ENCODE measurements around the gene CPB1.

Gene CPB1

DNA sequence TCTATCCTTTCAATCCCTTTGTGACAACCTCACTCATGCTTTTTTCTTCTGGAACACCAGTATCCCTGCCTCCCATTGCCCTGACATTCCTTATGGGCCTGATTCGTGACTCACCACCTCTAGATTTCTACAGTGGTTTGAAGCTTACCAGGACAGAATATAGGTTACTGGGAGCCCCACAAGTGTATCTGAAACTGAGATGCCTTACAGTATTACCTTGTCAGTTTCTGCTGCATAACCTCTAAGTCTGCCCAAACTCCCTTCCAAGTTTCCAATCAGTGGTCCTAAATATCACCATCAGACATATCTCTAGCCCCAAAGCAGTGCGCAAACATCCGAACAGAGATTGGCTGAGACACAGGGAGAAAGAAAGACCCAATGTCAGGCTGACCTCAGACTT lies 5.6 kb downstream of the CPB1 start:
- no peak for DNase-seq (ENCODE audit: low read depth in 2 of 2)

DNA sequence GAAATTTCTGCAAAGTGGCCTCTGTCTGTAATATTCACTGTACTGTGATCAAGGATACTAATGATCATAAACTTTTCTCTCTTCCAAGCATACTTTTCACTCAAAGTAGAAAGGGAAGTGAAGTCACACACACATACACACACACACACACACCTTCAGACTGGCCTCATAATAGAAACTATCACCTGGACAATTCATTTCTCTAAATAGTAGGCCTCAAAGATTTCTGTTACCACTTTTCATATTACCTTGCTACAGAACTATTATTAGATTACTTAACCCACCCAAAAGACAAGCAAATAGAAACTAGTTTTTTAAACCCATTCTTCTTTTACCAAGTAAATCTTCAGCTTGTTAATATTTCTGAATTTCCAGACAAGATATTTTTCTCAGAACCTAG lies 12.2 kb downstream of the CPB1 start:
- DNase-seq (ENCODE audit: low read depth in 2 of 2) = no peak

DNA sequence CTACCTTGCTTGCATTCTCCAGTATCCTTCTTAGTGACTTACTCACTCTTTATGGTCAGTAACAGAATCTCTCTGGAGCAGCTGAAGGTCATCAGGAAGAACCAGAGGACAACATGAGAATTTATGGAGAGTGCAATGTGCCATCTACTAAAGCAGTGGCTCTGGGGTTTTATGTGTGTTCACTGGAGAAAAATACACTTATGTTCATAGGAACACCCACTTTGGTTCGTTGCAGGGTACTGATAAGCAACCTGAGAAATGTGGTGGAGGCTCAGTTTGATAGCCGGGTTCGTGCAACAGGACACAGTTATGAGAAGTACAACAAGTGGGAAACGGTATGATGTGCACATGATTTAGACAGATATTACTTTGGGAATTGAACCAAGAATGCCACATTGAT lies 12.8 kb downstream of the CPB1 start:
- DNase-seq (ENCODE audit: low read depth in 2 of 2) = no peak

DNA sequence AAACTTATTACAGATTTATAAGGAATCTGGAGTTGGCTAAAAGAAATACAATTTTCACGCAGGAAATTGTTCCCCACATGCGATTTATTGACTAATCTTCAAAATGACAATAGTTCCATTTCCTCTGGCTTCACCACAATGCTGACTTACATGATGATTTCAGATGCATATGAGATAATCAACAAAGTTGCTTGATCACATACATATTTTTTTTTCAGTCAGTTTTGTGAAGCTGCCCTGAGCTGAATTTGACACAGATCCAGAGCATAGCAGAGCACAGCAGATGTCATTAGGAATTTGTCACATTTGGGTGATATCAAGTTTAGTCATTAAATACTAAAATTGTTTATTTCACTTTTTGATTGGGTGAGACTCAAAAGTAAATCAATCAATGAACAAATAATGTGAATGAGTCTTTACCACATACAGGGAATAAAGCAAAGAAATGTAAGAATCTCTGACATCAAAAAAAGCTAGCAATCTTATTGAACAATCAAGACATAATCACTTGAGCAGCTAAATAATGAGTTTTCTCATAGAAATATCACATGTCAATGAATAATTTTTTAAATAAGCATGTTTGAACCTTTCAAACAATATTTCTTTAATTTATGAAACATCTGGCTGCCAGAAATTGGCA lies 18.3 kb downstream of the CPB1 start:
- no peak for DNase-seq (ENCODE audit: low read depth in 2 of 2)

DNA sequence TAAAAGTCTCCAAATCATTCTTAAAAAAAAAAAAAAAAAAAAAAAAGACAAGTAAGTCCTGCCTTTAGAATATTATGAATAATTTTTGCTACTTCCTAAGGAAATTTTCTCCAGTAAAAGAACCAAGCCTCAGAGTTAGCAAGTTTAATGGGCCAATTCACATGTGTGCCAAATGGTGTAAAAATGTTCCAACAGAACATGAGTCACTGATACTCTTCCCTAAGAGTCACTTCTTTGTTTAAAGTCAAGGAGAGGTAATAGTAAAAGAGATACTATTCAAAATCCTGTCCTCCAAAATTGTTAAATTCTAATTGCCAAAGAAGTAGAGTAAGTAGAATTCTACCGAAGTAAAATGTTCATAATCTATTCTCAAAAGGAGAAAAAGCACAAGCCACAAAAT lies 19.7 kb downstream of the CPB1 start:
- DNase-seq (ENCODE audit: low read depth in 2 of 2) = no peak

DNA sequence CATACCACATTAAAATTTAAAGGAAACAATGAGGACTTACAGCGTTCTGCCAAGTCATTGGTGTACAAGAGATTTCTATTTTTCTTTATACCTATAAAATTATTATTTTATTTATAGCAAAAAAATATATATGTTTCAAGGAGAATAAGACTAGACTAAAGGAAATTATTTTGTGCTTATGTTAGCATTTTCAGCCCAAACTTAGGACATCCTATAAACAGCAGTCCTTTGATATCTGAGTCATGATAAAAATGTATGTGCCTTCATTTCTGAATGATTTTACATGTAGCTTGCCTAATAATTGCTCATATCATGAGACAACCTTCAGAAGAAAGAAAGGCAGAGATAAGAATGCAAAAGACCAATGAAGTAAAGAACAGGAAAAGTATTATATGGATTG lies 20.8 kb downstream of the CPB1 start:
- DNase-seq (ENCODE audit: low read depth in 2 of 2) = no peak

DNA sequence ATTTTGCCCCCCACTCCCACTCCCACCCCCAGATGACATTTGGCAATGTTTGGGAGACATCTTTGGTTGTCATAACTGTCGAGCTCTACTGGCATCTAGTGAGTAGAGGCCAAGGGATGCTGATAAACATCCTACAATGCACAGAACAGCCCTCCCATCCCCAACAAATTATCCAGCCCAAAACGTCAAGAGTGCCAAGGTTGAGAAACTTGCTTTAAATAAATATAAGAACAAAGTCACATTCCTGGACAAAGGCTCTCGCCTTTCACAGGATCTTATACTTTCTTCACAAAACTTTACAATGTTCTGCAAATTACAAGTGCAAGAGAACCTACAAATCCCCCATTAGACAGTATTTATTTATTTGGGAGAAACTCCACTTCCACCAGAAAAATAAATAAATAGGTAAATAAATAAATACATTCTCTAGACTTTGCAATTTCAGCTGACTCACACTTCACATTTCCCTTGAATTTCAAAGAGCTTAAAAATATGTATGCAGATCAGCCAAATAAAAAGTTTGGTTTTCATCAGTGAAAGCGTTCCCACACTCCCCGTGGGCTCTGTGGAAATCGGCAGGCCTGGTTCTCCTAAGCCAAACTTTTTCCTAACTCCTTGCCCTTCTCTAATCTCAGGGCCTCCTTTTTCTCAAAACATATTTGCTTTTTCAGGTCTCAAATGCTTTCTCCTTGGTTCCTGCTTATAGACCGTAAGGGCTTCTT lies 24.8 kb downstream of the CPB1 start:
- DNase-seq (ENCODE audit: low read depth in 2 of 2) = no peak

DNA sequence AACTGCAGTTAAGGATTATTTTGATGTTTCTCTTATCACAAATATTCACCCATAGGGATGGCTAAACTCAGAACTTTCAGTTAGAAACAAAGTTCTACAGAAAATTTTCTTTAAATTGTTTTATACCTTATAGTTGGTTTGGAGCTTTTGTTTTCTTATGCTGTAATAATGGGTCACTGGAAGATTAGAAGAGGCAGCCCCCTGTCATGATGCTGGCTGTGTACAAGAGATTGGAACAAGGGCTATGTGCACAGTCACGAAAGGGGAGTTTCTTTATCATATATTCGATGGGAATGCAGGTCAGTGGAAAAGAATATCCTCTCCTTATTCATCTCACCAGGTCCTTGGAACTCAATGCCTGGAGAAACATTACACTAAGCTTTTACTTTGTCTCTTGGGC lies 25.5 kb downstream of the CPB1 start:
- DNase-seq (ENCODE audit: low read depth in 2 of 2) = no peak

DNA sequence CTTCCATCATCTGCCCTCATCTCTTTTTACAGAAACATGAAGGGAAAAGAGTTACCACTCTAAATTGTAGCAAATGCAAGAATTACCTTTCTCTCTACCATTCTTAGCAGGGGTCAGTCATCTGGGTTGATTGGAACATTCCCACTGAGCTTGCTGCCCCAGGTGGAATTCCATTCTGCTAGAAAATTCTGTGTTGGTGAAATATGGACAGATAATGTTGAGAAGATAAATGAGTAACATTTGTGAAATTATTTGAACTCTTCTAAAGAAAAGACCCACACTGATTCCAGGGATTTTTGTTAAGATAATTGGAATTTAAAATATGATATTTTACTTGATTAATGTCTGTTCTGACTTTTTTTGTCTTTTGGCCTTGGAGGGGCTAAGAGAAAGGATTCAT lies 26.4 kb downstream of the CPB1 start:
- DNase-seq (ENCODE audit: low read depth in 2 of 2) = no peak

DNA sequence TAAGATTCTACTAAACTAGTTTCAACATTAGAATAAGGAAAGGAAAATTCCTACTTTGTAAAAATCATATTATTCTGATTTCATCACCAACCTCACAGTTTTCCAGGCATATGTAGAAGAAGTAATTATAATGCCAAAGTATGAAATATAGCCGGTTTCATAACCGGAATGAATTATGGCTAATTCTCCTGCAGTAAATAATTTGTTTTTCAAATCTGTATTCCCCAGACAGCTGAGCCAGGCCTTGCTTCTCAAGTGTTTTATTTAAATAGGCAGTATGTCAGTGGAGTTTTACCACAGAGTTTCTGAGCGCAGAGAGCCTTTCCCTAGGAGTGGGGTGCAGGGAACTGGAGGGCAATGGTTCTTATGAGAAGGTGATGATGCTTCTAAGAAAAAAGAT lies 28.8 kb downstream of the CPB1 start:
- no peak for DNase-seq (ENCODE audit: low read depth in 2 of 2)

DNA sequence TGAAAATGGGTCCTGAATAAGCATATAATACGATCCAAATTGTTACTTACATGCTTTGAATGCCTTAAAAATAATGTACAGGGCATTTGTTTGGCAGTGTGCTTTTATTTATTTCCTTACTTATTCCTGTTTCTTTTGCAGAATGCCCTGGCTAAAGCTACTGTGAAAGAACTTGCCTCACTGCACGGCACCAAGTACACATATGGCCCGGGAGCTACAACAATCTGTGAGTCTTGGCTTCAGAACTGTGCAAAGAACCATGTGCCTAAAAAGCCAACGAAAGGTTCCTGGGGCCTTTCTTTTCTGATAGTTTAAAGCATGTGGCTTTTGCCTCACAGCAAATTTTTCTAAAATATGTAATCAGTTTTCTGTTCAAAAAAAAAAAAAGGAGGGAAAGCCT lies 29.7 kb downstream of the CPB1 start:
- no peak for DNase-seq (ENCODE audit: low read depth in 2 of 2)

DNA sequence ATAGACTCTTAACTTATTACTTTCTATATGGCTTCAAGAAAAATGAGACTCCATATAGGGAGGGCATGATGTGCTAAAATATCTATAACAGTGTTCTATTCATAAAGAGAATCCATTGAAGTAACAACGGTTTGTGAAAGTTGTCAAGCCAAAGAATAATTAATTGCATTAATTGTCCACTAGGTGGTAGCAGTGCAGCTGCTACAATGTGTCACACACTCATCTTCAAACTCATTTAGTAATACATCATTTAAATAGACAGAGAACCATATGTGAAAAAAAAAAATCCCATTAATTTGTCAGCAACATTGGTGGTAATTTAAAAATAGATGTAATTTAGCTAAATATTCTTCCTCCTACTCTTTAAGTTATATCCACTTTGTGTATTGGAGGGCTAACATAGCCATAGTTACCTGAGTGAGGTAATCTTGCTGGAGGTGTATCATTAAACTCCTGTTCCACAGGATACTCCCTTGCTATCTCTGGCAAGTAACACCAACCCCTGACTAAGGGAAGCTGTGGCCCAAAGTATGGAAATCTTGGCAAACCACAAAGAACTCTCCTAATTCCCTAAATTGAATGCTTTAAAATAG lies 33.8 kb downstream of the CPB1 start:
- no peak for DNase-seq (ENCODE audit: low read depth in 2 of 2)

DNA sequence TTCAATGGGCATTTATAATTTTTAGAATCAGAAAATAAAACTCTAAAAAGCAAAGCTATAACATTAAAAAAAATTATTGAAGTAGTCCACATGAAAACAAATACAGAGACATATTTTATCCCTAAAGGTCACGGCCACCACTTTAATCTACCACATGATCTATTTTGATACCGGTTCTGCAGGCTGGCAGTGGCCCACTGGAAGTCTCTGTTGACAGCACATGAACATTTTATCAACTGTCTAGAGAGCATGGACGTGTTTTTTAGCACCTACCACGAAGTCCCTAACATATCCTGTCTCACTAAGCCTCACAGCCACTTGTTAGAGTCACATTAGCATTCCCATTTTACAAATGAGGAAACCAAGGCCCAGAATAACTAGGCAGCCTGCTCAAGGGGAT lies 35.7 kb downstream of the CPB1 start:
- no peak for DNase-seq (ENCODE audit: low read depth in 2 of 2)

DNA sequence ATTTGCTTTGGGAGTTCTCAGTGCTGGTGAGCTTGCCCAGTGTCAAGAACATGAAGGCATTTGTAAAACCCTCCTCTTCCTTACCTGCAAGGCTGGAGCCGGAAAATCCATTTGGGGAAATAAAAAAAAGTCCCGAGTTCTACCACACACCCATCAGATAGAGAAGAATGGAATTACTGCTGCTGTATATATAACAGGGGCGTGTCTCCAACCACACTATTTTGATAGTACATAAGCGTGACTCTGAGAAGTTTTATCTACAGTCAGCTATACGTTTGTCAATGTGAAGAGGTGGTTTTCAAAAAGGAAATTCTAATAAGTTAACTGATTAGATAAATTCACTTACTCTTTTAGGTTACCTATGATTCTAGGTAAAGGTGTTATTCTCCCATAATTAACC lies 36.2 kb downstream of the CPB1 start:
- no peak for DNase-seq (ENCODE audit: low read depth in 2 of 2)

DNA sequence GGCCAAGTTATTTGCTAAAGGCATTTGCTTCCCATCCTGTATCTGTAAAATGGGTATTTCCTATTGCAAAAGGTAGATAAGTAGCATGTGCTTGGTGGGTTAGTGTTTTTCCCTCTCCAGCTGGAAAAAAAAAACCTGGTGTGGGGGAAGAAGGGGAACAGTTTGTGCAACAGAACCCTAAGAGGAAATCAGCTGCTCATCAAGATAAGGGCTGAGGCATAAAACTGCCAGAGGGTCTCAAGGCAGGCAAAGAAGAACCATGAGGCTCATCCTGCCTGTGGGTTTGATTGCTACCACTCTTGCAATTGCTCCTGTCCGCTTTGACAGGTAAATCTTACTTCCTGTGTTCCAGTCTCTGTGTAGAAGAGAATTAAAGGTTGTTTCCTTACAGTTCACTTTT lies 37.4 kb downstream of the CPB1 start, which contains the start of gene CPA3:
CPA3 (plus strand) TSS at position 248 of the 400 bp plus-strand sequence; CDS start at position 260, 12 bp downstream.
- DNase-seq (ENCODE audit: low read depth in 2 of 2) = no peak

DNA sequence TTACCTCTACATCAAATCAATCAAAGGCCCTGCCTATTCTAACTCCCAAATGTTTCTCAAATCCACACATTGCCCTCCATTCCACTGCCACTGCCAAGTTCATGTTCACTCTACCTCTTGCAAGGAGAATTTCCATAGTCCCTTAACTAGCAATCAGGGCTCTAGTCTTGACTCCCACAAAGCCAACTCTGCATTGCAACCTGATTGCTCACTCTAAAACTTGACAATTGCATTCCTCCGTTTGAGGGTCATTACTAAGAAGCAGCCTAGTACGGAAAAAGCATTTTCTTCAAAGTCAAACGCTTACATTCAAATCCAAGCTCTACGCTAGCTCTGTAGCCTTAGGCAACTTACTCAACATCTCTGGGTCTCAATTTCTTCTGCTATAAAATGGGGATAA lies 38.6 kb downstream of the CPB1 start:
- no peak for DNase-seq (ENCODE audit: low read depth in 2 of 2)

DNA sequence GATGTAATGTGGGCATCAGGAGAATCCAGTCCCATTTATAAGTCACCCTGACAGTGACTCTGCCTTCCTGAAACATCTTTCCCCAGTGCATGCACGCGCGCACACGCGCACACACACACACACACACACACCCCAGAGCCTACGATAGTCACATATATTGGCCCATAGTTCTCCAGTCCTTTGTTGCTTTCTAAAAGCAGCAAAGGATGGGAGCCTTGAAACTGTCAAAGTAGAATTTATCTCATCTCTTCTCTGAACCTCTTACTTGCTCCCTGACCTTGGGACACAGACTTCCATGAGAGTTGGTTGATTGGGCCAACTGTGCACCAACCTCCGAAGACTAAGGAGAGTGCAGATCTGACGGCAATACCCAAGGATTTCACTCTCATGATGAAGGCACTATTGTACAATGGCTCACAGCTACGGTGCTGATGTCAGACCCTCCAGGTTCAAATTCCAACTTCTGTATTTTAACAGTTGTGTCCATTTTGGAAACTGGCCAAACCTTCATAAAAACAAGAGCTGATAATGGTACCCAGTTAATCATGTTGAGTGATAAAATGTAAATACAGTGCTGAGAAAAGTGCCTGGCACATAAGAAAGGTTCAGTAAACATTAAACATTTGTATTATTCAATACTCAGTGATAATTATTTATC lies 45.8 kb downstream of the CPB1 start:
- no peak for DNase-seq (ENCODE audit: low read depth in 2 of 2)

DNA sequence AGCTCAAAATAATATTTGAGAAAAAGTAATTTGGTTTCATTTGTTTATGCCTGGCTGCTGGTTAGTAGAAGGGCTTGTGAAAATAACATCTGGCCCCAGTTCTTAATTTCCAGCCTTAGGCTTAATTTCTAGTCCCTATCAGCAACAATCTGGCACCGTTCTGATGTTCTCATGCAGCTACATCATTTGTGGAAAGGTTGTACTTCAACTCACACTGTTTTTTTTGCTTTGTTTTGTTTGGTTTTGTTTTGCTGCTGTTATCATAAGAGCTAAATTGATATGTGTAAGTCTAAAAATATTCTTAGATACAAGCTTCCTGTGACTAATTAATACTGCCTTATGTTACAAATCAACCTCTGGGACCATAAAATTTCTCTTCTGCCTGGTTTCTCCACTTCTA lies 46.4 kb downstream of the CPB1 start:
- DNase-seq (ENCODE audit: low read depth in 2 of 2) = no peak

DNA sequence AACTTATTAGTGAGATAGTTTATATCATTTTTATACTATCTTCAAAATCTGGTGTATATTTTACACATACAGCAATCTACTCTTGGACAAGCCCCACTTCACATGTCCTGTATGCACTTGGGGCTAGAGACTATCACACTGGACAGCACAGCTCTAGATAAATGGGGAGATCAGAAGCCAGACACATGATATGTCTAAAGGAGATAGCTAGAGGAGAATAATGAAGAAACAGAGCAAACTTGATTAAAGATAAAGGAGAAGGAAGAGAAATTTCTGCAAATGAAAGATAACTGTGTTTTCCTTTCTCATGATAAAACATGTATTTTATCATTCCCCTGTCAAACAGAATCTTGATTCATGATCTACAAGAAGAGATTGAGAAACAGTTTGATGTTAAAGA lies 50.5 kb downstream of the CPB1 start:
- DNase-seq (ENCODE audit: low read depth in 2 of 2) = no peak

DNA sequence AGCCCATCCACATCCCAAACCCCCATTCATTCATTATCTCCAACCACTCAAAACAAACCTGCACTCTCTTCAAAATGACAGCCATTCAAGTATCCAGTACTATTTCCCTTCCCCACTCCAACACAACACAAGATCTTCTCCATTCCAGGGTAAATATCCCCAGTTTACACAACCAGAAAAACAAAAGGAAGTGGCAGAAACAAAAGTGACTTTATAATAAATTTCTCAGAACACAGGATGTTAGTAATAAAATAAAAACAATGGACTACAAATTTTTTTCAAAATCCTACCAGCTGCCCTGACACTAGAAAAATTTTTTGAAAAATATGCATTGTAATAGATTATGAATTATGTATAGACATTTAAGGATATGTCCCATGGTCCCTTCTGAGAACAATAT lies 51.6 kb downstream of the CPB1 start:
- no peak for DNase-seq (ENCODE audit: low read depth in 2 of 2)

DNA sequence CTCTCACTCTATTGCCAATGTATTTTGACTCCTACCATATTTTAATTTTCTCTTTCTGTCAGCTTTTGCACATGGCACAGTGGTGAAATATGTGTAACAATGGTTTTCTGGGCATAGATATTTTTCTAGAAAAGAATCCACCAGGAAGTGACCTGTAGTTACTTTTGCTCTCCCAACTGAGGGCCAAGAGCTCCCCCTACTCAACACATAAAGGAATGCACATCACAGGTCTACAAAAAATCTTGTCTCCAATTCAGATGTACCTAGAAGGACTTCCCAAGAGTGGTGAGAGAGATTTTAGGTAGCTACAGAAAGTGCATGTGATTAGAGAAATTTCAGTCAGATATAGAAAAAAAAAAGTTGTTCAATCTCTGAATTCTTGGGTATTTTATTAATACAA lies 53.1 kb downstream of the CPB1 start:
- DNase-seq (ENCODE audit: low read depth in 2 of 2) = no peak

DNA sequence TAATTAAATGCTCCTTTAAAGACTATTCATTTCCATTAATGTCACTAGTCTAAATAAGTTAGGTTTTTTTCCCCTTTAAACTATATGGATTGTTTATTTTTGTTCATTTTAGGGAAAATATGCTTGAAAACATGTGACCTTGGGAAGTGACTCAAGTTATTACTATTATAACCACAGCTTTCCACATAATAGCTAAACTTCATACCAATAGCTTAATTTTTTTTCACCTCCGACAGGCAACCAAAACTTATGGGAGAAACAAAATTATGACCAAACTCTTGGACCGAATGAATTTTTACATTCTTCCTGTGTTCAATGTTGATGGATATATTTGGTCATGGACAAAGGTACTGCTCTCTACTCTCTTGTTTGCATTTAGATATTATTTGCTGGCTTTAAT lies 53.7 kb downstream of the CPB1 start:
- no peak for DNase-seq (ENCODE audit: low read depth in 2 of 2)

DNA sequence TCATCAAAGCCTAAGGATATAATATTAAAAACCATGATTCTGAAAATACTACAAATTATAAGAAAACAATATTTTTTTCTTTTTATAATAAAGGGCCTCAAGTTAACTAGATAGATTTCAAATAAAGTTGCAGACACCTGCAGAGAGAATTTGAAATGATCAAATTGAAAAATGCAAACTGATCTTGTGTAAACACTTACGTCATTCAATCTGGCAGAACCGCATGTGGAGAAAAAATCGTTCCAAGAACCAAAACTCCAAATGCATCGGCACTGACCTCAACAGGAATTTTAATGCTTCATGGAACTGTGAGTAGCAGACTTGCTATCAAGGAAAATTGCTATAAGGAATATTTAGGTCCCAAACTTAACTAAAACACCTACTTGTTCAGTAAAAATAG lies 54.7 kb downstream of the CPB1 start:
- no peak for DNase-seq (ENCODE audit: low read depth in 2 of 2)

Data from stimulated activated CD8-positive, alpha-beta memory T cell treated with anti-CD3 and anti-CD28 coated beads, Interleukin-7, amount 100 ng/mL, for 4 hours (primary cell).